Measurements from ENCODE around the gene GABARAP. TPM values are rescaled to one million over a fixed set of nuclear protein-coding genes. Genes with fewer than 3 reads are reported as not detected.

GABARAP gene
- total and polyA plus RNA-seq, 2 of the 13 experiments (the other 11 are each of a cell fraction or from before 2014, with no cell fraction given), result 161 to 310 TPM

- TF ChIP-seq, protein P1, sequence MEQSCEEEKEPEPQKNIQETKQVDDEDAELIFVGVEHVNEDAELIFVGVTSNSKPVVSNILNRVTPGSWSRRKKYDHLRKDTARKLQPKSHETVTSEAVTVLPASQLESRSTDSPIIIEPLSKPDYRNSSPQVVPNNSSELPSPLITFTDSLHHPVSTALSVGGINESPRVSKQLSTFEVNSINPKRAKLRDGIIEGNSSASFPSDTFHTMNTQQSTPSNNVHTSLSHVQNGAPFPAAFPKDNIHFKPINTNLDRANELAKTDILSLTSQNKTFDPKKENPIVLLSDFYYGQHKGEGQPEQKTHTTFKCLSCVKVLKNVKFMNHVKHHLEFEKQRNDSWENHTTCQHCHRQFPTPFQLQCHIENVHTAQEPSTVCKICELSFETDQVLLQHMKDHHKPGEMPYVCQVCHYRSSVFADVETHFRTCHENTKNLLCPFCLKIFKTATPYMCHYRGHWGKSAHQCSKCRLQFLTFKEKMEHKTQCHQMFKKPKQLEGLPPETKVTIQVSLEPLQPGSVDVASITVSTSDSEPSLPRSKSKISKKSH (CRISPR knock-in tag; IDR thresholded peaks at IDR 0.05; ENCODE audit: borderline replicate concordance), result no peak
- TF ChIP-seq STAT5B (CRISPR knock-in tag; IDR thresholded peaks at IDR 0.05), result no peak
- TF ChIP-seq ZNF562 (CRISPR knock-in tag; IDR thresholded peaks at IDR 0.05; ENCODE audit: borderline replicate concordance), result no peak
- no peak for TF ChIP-seq POLR2A (IDR thresholded peaks at IDR 0.05; ENCODE audit: insufficient read depth in 1 of 2, low read depth in 2 of 2, low read length in 2 of 2)
- TF ChIP-seq ZNF788 (CRISPR knock-in tag; IDR thresholded peaks at IDR 0.05; ENCODE audit: borderline replicate concordance), result no peak
- TF ChIP-seq SP2 (CRISPR knock-in tag; IDR thresholded peaks at IDR 0.05), result no peak
These were observed 34.9 kb downstream of the GABARAP start (continued) for GRCh38 chr17:7207120-7208001.

- TF ChIP-seq SALL2 (CRISPR knock-in tag; IDR thresholded peaks at IDR 0.05), result no peak
- FAIRE-seq (no peak), ATAC-seq (no peak), DNase-seq (ENCODE audit: low spot score) (no peak)
- H2AFZ ChIP-seq (ENCODE audit: low read length), result no peak overlapping the region
- H3K27me3 ChIP-seq (ENCODE audit: control insufficient read depth in 1 of 2, insufficient read depth in 2 of 2, low read length in 2 of 2), result peaks cover 0 to 9% of the 10 kb centered on the region in 2 experiments; a peak in 2 of 5 replicates
- no peaks in the 10 kb centered on the region for H3K36me3 ChIP-seq (replicated peaks in 1 of 2; ENCODE audit: control insufficient read depth in 1 of 2, insufficient read depth in 2 of 2, low read length in 2 of 2)
- 77% methylated on average over 15 of the region's 15 CpGs for WGBS (ENCODE audit: low lambda C conversion rate)
- no peak overlapping the region for H3K9ac ChIP-seq (ENCODE audit: insufficient read depth, low read depth, low read length)
- no peak overlapping the region for H3K27ac ChIP-seq (ENCODE audit: extremely low read length, insufficient read depth, low read length)
- H3K4me1 ChIP-seq (ENCODE audit: insufficient read depth, low read length), result no peaks in the 10 kb centered on the region
- no TSS peak for BruUV-seq (replicated peaks)
- intact Hi-C loops (cut with micrococcal nuclease; ENCODE audit: unreplicated experiment), result no loop called here
- H3K79me2 ChIP-seq (ENCODE audit: insufficient read depth, low read length), result no peaks in the 10 kb centered on the region
- in situ Hi-C loops (cut with HindIII; ENCODE audit: extremely low pct_ligation_motif_present, low pct_unique_long_range_greater_than_20kb), result no loop called here
- H3K4me3 ChIP-seq (replicated peaks in 1 of 3; ENCODE audit: insufficient read depth in 1 of 3, low read depth in 2 of 3, low read length in 3 of 3), result no peak overlapping the region
- CTCF ChIA-PET (ENCODE audit: low intra/inter-chr PET ratio, low total read pairs), result no interaction called here
- H4K20me1 ChIP-seq (ENCODE audit: insufficient read depth, low read length), result no peaks in the 10 kb centered on the region
- POLR2A ChIA-PET, result no interaction called here
- H3K9me3 ChIP-seq (ENCODE audit: low read length), result no peaks in the 10 kb centered on the region
- no peak overlapping the region for H3K4me2 ChIP-seq (ENCODE audit: low read depth, low read length)
These were observed 36.7 kb downstream of the GABARAP start for GRCh38 chr17:7205561-7205960.
